Keratinocyte (primary cell): ENCODE data around the gene RHD. TPM values are rescaled to one million over a fixed set of nuclear protein-coding genes. Genes with fewer than 3 reads are reported as not detected.
"Not testable (repeated sequence)": the region's sequence is repeated elsewhere in the genome, so short reads cannot be mapped to it uniquely, and the experiment has no call there.

ENCODE experiments used
- DNase-seq: peaks from one replicate; pipeline ENCODE4 v3.0.0-alpha.2; 2011; ENCODE audit warnings: low read depth, missing footprints, low spot score
- FAIRE-seq: peaks from 2 replicates; lab custom pipeline; 2011; peaks lifted over from hg19 to GRCh38; lab: Jason Lieb, UNC
- H2AFZ ChIP-seq: 2 replicates; pipeline ENCODE4 v1.6.0; 2012; ENCODE audit warnings: low read length, control low read depth, inconsistent platforms; ENCODE audit not compliant: control insufficient read depth
- H3K27ac ChIP-seq: 2 replicates; pipeline ENCODE4 v1.5.1; 2011; ENCODE audit warnings: low read length; ENCODE audit not compliant: control insufficient read depth, insufficient read depth
- H3K27me3 ChIP-seq: 3 replicates; pipeline ENCODE4 v1.6.0; 2011; ENCODE audit warnings: low read length; ENCODE audit not compliant: control insufficient read depth, insufficient read depth; ENCODE audit errors: extremely low read depth
- H3K36me3 ChIP-seq, 2 experiments: 2 replicates in 1 of 2; 3 replicates in 1 of 2; pipeline ENCODE4 v1.5.1; 2011; ENCODE audit warnings: low read length in 2 of 2, mild to moderate bottlenecking in 1 of 2; ENCODE audit not compliant: control insufficient read depth in 2 of 2, insufficient read depth in 2 of 2; ENCODE audit errors: extremely low read depth in 1 of 2
- H3K4me1 ChIP-seq: 3 replicates; pipeline ENCODE4 v1.5.1; 2011; ENCODE audit warnings: low read length; ENCODE audit not compliant: control insufficient read depth, insufficient read depth; ENCODE audit errors: extremely low read depth
- H3K4me2 ChIP-seq: 3 replicates; pipeline ENCODE4 v1.6.0; 2011; ENCODE audit warnings: low read depth, low read length; ENCODE audit not compliant: control insufficient read depth, insufficient read depth; ENCODE audit errors: extremely low read depth
- H3K4me3 ChIP-seq, 3 experiments: fragments of 200-600 bp in 1 of 3; sonication (generic) in 1 of 3; 2 replicates in 2 of 3; 3 replicates in 1 of 3; pipeline ENCODE4 v1.5.1; 2011 to 2016; ENCODE audit warnings: low read length in 3 of 3, mild to moderate bottlenecking in 3 of 3, control low read depth in 2 of 3, inconsistent platforms in 1 of 3, low read depth in 1 of 3, mixed read lengths in 1 of 3, mixed run types in 1 of 3, moderate library complexity in 1 of 3; ENCODE audit not compliant: control insufficient read depth in 2 of 3, insufficient read depth in 2 of 3; ENCODE audit errors: extremely low read depth in 1 of 3
- H3K79me2 ChIP-seq: 2 replicates; pipeline ENCODE4 v1.6.0; 2012; ENCODE audit warnings: low read length; ENCODE audit not compliant: control insufficient read depth, insufficient read depth
- H3K9ac ChIP-seq: 3 replicates; pipeline ENCODE4 v1.6.0; 2011; ENCODE audit warnings: low read length; ENCODE audit not compliant: control insufficient read depth, insufficient read depth; ENCODE audit errors: extremely low read depth
- H3K9me1 ChIP-seq: 3 replicates; pipeline ENCODE4 v1.6.0; 2011; ENCODE audit warnings: low read length; ENCODE audit not compliant: control insufficient read depth, insufficient read depth; ENCODE audit errors: extremely low read depth
- H3K9me3 ChIP-seq: 2 replicates; pipeline ENCODE4 v1.5.1; 2012; ENCODE audit warnings: low read depth, low read length; ENCODE audit not compliant: control insufficient read depth
- H4K20me1 ChIP-seq: 3 replicates; pipeline ENCODE4 v1.6.0; 2011; ENCODE audit warnings: low read length; ENCODE audit not compliant: control insufficient read depth, insufficient read depth; ENCODE audit errors: extremely low read depth
- dilution Hi-C: fragments of 300-500 bp; cut with MboI; formaldehyde crosslinking; loops from one replicate; pipeline ENCODE4 v1.7.0; 2020; ENCODE audit warnings: low sequenced_read_pairs; ENCODE audit not compliant: extremely low pct_ligation_motif_present
- polyA plus RNA-seq, 5 experiments: library from polyadenylated mRNA; depleted of rRNA in 3 of 5; stranded (reverse) in 3 of 5; stranded (forward) in 1 of 5; unstranded in 1 of 5; fragments of >200 nt; gene quantifications; 1 replicate in 1 of 5; 2 replicates in 3 of 5; 3 replicates in 1 of 5; pipeline versions ENCODE4 v1.2.1 to v1.2.3, GENCODE V29; 2011 to 2012; ENCODE audit warnings: missing spikeins in 2 of 5, low read depth in 1 of 5, low replicate concordance in 1 of 5

Gene RHD
- polyA plus RNA-seq, 1 donor (not counting 4 experiments of a cell fraction or from before 2014, with no cell fraction given): not detected

DNA sequence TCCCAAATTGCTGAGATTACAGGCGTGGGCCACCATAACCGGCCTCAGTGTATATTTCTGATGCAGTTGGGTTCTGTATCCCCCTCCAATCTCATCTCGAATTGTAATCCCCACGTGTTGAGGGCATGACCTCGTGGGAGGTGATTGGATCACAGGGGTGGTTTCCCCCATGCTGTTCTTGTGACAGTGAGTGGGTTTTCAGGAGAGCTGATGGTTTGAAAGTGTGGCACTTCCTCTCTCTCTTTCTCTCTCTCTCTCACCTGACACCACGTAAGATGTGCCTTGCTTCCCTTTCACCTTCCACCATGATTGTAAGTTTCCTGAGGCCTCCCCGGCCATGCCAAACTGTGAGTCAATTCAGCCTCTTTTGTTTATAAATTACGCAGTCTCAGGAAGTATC, 24.2 kb downstream of the RHD start:
- H3K9me3 ChIP-seq, H3K36me3 ChIP-seq, H3K4me1 ChIP-seq, H3K4me2 ChIP-seq, H3K27ac ChIP-seq, H4K20me1 ChIP-seq, H3K9ac ChIP-seq, H3K9me1 ChIP-seq, dilution Hi-C loops, DNase-seq, H3K4me3 ChIP-seq, H3K79me2 ChIP-seq, FAIRE-seq, H3K27me3 ChIP-seq, H2AFZ ChIP-seq: not testable (repeated sequence)

- H3K4me3 ChIP-seq, H3K4me1 ChIP-seq, dilution Hi-C loops, H3K79me2 ChIP-seq, H3K27me3 ChIP-seq, DNase-seq, H2AFZ ChIP-seq, H3K9ac ChIP-seq, H3K27ac ChIP-seq, FAIRE-seq, H3K4me2 ChIP-seq, H3K9me1 ChIP-seq, H3K9me3 ChIP-seq, H4K20me1 ChIP-seq, H3K36me3 ChIP-seq: not testable (repeated sequence)
Measured at GRCh38 chr1:25300729-25301128, 28.4 kb downstream of the RHD start.

- H3K9ac ChIP-seq, dilution Hi-C loops, H3K36me3 ChIP-seq, H3K4me1 ChIP-seq, H3K79me2 ChIP-seq, H3K27me3 ChIP-seq, H3K4me2 ChIP-seq, H3K9me3 ChIP-seq, H3K4me3 ChIP-seq, H2AFZ ChIP-seq, H3K9me1 ChIP-seq, H3K27ac ChIP-seq, FAIRE-seq, DNase-seq, H4K20me1 ChIP-seq: not testable (repeated sequence)
Measured at GRCh38 chr1:25302330-25302729, 30.0 kb downstream of the RHD start.

- dilution Hi-C loops, H3K9me3 ChIP-seq, H3K9me1 ChIP-seq, DNase-seq, H3K27ac ChIP-seq, FAIRE-seq, H4K20me1 ChIP-seq, H3K4me2 ChIP-seq, H3K9ac ChIP-seq, H3K79me2 ChIP-seq, H2AFZ ChIP-seq, H3K27me3 ChIP-seq, H3K4me3 ChIP-seq, H3K4me1 ChIP-seq, H3K36me3 ChIP-seq: not testable (repeated sequence)
Measured at GRCh38 chr1:25304936-25305335, 32.6 kb downstream of the RHD start.

DNA sequence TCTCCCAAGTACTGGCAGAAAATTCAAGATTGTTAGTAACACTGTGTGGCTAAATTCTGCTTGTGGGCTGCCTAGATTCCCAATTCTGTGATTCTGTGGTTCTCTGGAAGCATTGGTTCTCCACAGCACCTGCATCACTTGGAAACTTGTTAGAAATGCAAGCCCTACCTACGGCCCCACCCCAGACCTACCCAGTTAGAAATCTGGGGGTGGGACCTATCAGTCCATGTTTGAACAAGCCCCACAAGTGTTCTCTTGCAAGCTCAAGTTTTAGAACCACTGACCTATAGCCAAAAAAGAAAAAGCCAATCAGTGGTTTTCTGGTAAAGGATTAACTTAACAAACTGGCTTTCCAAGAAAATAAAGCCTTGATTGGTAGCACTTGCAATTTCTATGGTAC, 35.9 kb downstream of the RHD start:
- H3K27ac ChIP-seq, FAIRE-seq, H4K20me1 ChIP-seq, H3K4me3 ChIP-seq, H3K79me2 ChIP-seq, H3K9me1 ChIP-seq, H3K36me3 ChIP-seq, H2AFZ ChIP-seq, H3K9me3 ChIP-seq, H3K4me1 ChIP-seq, H3K4me2 ChIP-seq, DNase-seq, H3K9ac ChIP-seq, dilution Hi-C loops, H3K27me3 ChIP-seq: not testable (repeated sequence)
